Activated CD4-positive, alpha-beta T cell treated with anti-CD3 and anti-CD28 coated beads for 36 hours (primary cell): ENCODE results near the gene UBE2D3. TPM values are rescaled to one million over a fixed set of nuclear protein-coding genes. Genes with fewer than 3 reads are reported as not detected.
"Not testable (repeated sequence)": the region's sequence is repeated elsewhere in the genome, so short reads cannot be mapped to it uniquely, and the experiment has no call there.

ENCODE experiments used
- ATAC-seq: fragments of 200-7000 bp; cut with Tn5 transposase; one replicate; pipeline ENCODE4 v1.10.0; 2021; ENCODE audit warnings: mild to moderate bottlenecking, moderate library complexity
- CTCF ChIA-PET: fragments of 350-600 bp; sonication (Branson Sonifier 250); formaldehyde crosslinking; loops from one replicate; lab custom pipeline; 2021; ENCODE audit warnings: antibody characterized with exemption; lab: Charles Lee
- POLR2A ChIA-PET: fragments of 350-600 bp; sonication (Branson Sonifier 250); formaldehyde crosslinking; loops from one replicate; lab custom pipeline; 2021; ENCODE audit warnings: antibody characterized with exemption, inconsistent platforms; lab: Charles Lee
- DNase-seq: peaks from one replicate; pipeline ENCODE4 v3.0.0-alpha.2; 2020
- H3K27ac Mint-ChIP-seq: one replicate; pipeline ENCODE4 v1.8.0; 2021; ENCODE audit warnings: mixed read lengths
- H3K27me3 Mint-ChIP-seq: one replicate; pipeline ENCODE4 v1.8.0; 2021; ENCODE audit warnings: mixed read lengths
- H3K36me3 Mint-ChIP-seq: one replicate; pipeline ENCODE4 v1.8.0; 2021; ENCODE audit warnings: low read depth, mixed read lengths
- H3K4me1 Mint-ChIP-seq: one replicate; pipeline ENCODE4 v1.8.0; 2021; ENCODE audit warnings: mixed read lengths
- H3K4me3 Mint-ChIP-seq: one replicate; pipeline ENCODE4 v1.8.0; 2021; ENCODE audit warnings: mild to moderate bottlenecking, moderate library complexity, mixed read lengths
- H3K9me3 Mint-ChIP-seq: one replicate; pipeline ENCODE4 v1.8.0; 2021; ENCODE audit warnings: low read depth, mixed read lengths
- intact Hi-C, 2 experiments: fragments of 100-400 bp; cut with DNase I in 1 of 2; cut with micrococcal nuclease in 1 of 2; formaldehyde crosslinking; loops; one replicate each; pipeline versions ENCODE4 v1.14.2 to v1.15.1; 2022 to 2024; cut with DNase I, micrococcal nuclease
- total RNA-seq, 2 experiments: library from RNA; stranded (reverse); gene quantifications; one replicate each; pipeline ENCODE4 v1.2.3, GENCODE V29; 2021

UBE2D3 gene
- 100 to 1,000 TPM; 472 to 686 TPM for total RNA-seq

GRCh38 chr4:102826890-102827673 is at the start of gene UBE2D3:
Gene UBE2D3, minus strand, starts transcription at chr4:102827551. Its CDS starts 1,043 bp downstream, at chr4:102826508.
- H3K27me3 Mint-ChIP-seq: no peaks in the 10 kb centered on the region
- ATAC-seq: peak; percentile 46
- intact Hi-C loops: loop anchor here (1.0 to 5.0 kb wide), 16 partner anchors 9 to 1480 kb away; partner anchors contain the start of genes SLC39A8 (in 2 of the 2), SLC9B2 (in 2 of the 2), BDH2 (in 1 of the 2) and MANBA (in 1 of the 2)

DNA sequence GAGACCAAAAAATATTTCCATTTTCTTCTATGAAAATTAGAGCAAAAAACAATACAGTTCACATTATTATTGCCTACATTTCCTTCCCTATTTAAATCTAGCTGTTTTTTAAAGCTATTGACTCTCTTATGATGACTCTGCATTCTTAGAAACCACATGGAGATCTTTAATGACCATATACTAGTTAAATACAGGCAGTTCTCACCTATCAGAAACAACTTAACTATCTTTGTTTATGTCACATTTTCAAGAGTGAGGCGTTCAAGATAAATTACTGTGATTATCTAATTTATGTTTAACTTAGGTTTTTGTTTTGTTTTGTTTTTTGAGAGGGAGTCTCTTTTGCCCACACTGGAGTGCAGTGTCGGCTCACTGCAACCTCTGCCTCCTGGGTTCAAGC is 44.4 kb upstream of the UBE2D3 start:
- Mint-ChIP-seq H3K36me3 (peaks cover 51% of the 10 kb centered on the region), H3K4me3 (no peak overlapping the region), H3K27ac (peak overlapping the region; percentile 23), H3K9me3 (peaks cover 7% of the 10 kb centered on the region), H3K27me3 (no peaks in the 10 kb centered on the region), H3K4me1 (peaks cover 38% of the 10 kb centered on the region)
- CTCF ChIA-PET: no interaction called here
- intact Hi-C loops: no loop called here
- DNase-seq (no peak), ATAC-seq (no peak)
- POLR2A ChIA-PET: interaction anchor here (0.7 kb wide), 1 partner anchor 178 kb away, joined by 3 read pairs; no protein-coding TSS in a partner anchor

More at GRCh38 chr4:102826890-102827673, at the start of gene UBE2D3:
- H3K4me3 Mint-ChIP-seq: no peak within 1 kb of the TSS
- CTCF ChIA-PET: interaction anchor here (0.8 to 2.1 kb wide), 6 partner anchors 7 to 200 kb away, joined by 3 to 15 read pairs (median 4); no protein-coding TSS in a partner anchor
- no peak within 1 kb of the TSS for H3K27ac Mint-ChIP-seq
- no peaks in the 10 kb centered on the region for H3K9me3 Mint-ChIP-seq
- peak; percentile 97 for DNase-seq
- H3K36me3 Mint-ChIP-seq: peaks cover 23% of the 10 kb centered on the region
- H3K4me1 Mint-ChIP-seq: peaks cover 23% of the 10 kb centered on the region
- POLR2A ChIA-PET: interaction anchor here (0.7 to 5.2 kb wide), 18 partner anchors 8 to 482 kb away, joined by 3 to 106 read pairs (median 6); partner anchors contain the start of genes CISD2, MANBA and SLC39A8

- ATAC-seq: no peak
- Mint-ChIP-seq H3K27me3 (no peaks in the 10 kb centered on the region), H3K27ac (peak overlapping the region; percentile 98), H3K4me1 (peaks cover 53% of the 10 kb centered on the region), H3K4me3 (peak overlapping the region; percentile 95), H3K9me3 (peaks cover 4% of the 10 kb centered on the region), H3K36me3 (peaks cover 47% of the 10 kb centered on the region)
- ChIA-PET CTCF (interaction anchor here (0.9 to 1.2 kb wide), 5 partner anchors 42 to 230 kb away, joined by 3 to 5 read pairs (median 3); partner anchors contain the start of genes BDH2 and UBE2D3), POLR2A (interaction anchor here (0.5 to 3.7 kb wide), 6 partner anchors 43 to 59 kb away, joined by 3 to 106 read pairs (median 3); partner anchors contain the start of gene UBE2D3)
- intact Hi-C loops: loop anchor here (1.0 to 5.0 kb wide), 11 partner anchors 41 to 524 kb away; partner anchors contain the start of genes SLC9B1 (in 2 of the 2), SLC9B2 (in 2 of the 2), CENPE (in 1 of the 2) and MANBA (in 1 of the 2)
- DNase-seq: peak; percentile 72
These were observed 42.3 kb upstream of the UBE2D3 start for GRCh38 chr4:102869569-102870197.

DNA sequence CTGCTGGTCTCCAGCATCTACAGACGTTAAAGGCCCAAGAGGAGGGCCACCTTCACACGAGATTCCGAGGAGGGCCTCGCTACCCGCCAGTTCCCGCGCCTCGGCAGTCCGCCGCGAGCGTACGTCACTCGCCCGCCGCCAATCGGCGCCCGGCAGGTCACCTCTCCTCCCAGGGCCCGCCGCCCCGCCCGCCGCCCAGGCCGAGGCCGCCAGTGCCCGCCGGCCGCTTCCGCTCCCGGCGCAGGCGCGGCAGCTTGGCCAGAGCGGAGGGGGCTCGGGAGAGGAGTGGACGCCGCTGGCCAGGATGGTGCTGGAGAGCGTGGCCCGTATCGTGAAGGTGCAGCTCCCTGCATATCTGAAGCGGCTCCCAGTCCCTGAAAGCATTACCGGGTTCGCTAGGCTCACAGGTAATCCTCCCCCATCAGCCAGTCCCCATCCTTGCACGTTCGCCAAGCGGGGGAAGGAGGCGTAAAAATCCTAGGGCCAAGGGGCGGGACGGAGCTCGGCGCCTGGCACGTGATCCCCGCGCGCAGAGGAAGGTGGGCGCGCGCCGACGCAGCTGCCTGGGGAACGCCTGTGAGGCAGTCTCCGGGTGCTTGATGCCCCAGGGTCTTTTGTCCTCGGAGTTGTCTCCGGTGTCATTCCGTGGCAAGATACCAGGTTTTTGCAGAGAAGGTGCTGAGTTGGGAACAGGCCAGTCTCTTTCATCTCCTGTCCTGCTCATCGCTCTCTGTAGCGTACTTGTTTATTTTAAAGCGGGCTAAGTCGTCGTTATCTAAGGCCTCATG is 41.6 kb upstream of the UBE2D3 start, which contains the start of gene CISD2:
TSS of gene CISD2 (plus strand) at position 212 of the 788 bp plus-strand sequence. CDS start at position 305, 93 bp downstream.
- intact Hi-C loops: loop anchor here (1.0 to 5.0 kb wide), 13 partner anchors 41 to 524 kb away; partner anchors contain the start of genes MANBA (in 2 of the 2), SLC9B1 (in 2 of the 2), SLC9B2 (in 2 of the 2) and CENPE (in 1 of the 2)
- H3K4me3 Mint-ChIP-seq: peak within 1 kb of the TSS; percentile 95
- peaks cover 53% of the 10 kb centered on the region for H3K4me1 Mint-ChIP-seq
- peaks cover 45% of the 10 kb centered on the region for H3K36me3 Mint-ChIP-seq
- POLR2A ChIA-PET: interaction anchor here (0.5 to 3.7 kb wide), 7 partner anchors 42 to 108 kb away, joined by 3 to 106 read pairs (median 3); partner anchors contain the start of genes MANBA and UBE2D3
- peak within 1 kb of the TSS; percentile 99 for H3K27ac Mint-ChIP-seq
- peaks cover 4% of the 10 kb centered on the region for H3K9me3 Mint-ChIP-seq
- peak; percentile 88 for ATAC-seq
- H3K27me3 Mint-ChIP-seq: no peaks in the 10 kb centered on the region
- DNase-seq: peak; percentile 96
- CTCF ChIA-PET: interaction anchor here (0.7 to 1.9 kb wide), 8 partner anchors 35 to 231 kb away, joined by 3 to 15 read pairs (median 4); partner anchors contain the start of genes BDH2 and UBE2D3

DNA sequence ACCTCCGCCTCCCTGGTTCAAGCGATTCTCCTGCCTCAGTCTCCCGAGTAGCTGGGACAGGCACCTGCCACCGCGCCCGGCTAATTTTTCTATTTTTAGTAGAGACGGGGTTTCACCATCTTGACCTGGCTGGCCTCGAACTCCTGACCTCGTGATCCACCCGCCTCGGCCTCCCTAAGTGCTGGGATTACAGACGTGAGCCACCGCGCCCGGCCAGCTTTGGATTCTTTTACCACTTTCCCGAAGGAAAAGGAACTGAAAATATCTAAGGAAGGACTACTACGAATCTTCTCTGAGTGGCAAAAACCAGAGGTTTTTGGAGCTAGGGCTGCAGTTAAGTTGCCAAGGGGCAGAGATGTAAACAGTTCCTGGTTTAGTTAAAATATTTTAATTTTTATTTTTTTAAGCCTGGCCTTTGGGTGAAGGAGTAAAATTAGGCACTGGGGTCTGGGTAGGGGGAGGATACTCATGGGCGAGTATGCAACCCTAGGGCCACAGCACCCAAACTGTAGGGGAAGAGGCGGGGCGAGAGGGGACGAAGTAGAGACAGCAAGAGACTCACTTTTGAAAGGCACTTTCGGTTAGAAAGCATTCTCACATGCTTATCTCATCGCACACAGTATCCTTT is 40.9 kb upstream of the UBE2D3 start:
- H3K27me3 Mint-ChIP-seq: no peaks in the 10 kb centered on the region
- peak overlapping the region; percentile 95 for H3K4me3 Mint-ChIP-seq
- peak overlapping the region; percentile 99 for H3K27ac Mint-ChIP-seq
- DNase-seq: peak; percentile 52
- ATAC-seq: no peak
- intact Hi-C loops: loop anchor here (1.0 to 5.0 kb wide), 7 partner anchors 107 to 437 kb away; partner anchors contain the start of genes MANBA (in 2 of the 2), CENPE (in 1 of the 2), SLC9B1 (in 1 of the 2) and SLC9B2 (in 1 of the 2)
- peaks cover 46% of the 10 kb centered on the region for H3K36me3 Mint-ChIP-seq
- peaks cover 3% of the 10 kb centered on the region for H3K9me3 Mint-ChIP-seq
- CTCF ChIA-PET: interaction anchor here (0.9 to 1.9 kb wide), 2 partner anchors 40 to 52 kb away, joined by 4 to 15 read pairs; partner anchors contain the start of gene UBE2D3
- POLR2A ChIA-PET: interaction anchor here (0.6 to 3.7 kb wide), 8 partner anchors 18 to 308 kb away, joined by 3 to 106 read pairs (median 4); partner anchors contain the start of genes MANBA and UBE2D3
- peaks cover 52% of the 10 kb centered on the region for H3K4me1 Mint-ChIP-seq

- ATAC-seq (no peak), DNase-seq (no peak)
- Mint-ChIP-seq H3K27ac (peak overlapping the region; percentile 99), H3K9me3 (no peaks in the 10 kb centered on the region), H3K27me3 (no peaks in the 10 kb centered on the region), H3K4me1 (peaks cover 49% of the 10 kb centered on the region), H3K36me3 (peaks cover 47% of the 10 kb centered on the region), H3K4me3 (peak overlapping the region; percentile 95)
- intact Hi-C loops: loop anchor here (1.0 to 5.0 kb wide), 7 partner anchors 107 to 436 kb away; partner anchors contain the start of genes MANBA (in 2 of the 2), CENPE (in 1 of the 2), SLC9B1 (in 1 of the 2) and SLC9B2 (in 1 of the 2)
- CTCF ChIA-PET: interaction anchor here (0.9 to 1.9 kb wide), 2 partner anchors 39 to 51 kb away, joined by 4 to 15 read pairs; partner anchors contain the start of gene UBE2D3
- POLR2A ChIA-PET: interaction anchor here (0.5 to 3.7 kb wide), 7 partner anchors 17 to 307 kb away, joined by 3 to 106 read pairs (median 6); partner anchors contain the start of gene UBE2D3
These were observed 40.2 kb upstream of the UBE2D3 start for GRCh38 chr4:102867278-102868152.

DNA sequence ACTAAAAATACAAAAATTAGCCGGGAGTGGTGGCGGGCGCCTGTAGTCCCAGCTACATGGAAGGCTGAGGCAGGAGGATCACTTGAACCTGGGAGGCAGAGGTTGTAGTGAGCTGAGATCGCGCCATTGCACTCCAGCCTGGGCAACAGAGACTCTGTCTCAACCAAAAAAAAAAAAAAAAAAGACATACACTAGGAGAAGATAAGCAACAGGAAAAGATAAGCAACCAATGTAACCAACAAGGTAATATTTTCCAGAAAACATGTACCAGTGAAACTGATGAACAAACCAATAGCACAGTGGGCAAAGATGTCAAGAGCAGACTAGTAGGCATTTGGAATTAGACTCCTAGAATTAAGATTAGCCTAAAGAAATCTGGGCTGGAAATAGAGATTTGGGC is 38.0 kb upstream of the UBE2D3 start:
- DNase-seq, H3K27me3 Mint-ChIP-seq, POLR2A ChIA-PET, ATAC-seq, H3K9me3 Mint-ChIP-seq: not testable (repeated sequence)
- intact Hi-C loops: loop anchor here in 1 of 2 experiments (5.0 kb wide), 1 partner anchor 212 kb away; the partner anchor contains the start of gene SLC9B2
- H3K27ac Mint-ChIP-seq: peak overlapping the region; percentile 67
- H3K36me3 Mint-ChIP-seq: peaks cover 55% of the 10 kb centered on the region
- CTCF ChIA-PET: interaction anchor here (0.8 kb wide), 1 partner anchor 34 kb away, joined by 3 read pairs; no protein-coding TSS in a partner anchor
- H3K4me1 Mint-ChIP-seq: peaks cover 34% of the 10 kb centered on the region
- H3K4me3 Mint-ChIP-seq: peak overlapping the region; percentile 15

GRCh38 chr4:102862747-102863146 is 35.4 kb upstream of the UBE2D3 start:
- ATAC-seq (no peak), DNase-seq (no peak)
- H3K36me3 Mint-ChIP-seq: peaks cover 62% of the 10 kb centered on the region
- H3K4me3 Mint-ChIP-seq: no peak overlapping the region
- no peak overlapping the region for H3K27ac Mint-ChIP-seq
- H3K4me1 Mint-ChIP-seq: peaks cover 35% of the 10 kb centered on the region
- peaks cover 18% of the 10 kb centered on the region for H3K9me3 Mint-ChIP-seq
- ChIA-PET CTCF (interaction anchor here (0.9 kb wide), 1 partner anchor 22 kb away, joined by 3 read pairs; no protein-coding TSS in a partner anchor), POLR2A (no interaction called here)
- no peaks in the 10 kb centered on the region for H3K27me3 Mint-ChIP-seq
- intact Hi-C loops: no loop called here
